ENCODE measurements around the gene PRR5.

DNA sequence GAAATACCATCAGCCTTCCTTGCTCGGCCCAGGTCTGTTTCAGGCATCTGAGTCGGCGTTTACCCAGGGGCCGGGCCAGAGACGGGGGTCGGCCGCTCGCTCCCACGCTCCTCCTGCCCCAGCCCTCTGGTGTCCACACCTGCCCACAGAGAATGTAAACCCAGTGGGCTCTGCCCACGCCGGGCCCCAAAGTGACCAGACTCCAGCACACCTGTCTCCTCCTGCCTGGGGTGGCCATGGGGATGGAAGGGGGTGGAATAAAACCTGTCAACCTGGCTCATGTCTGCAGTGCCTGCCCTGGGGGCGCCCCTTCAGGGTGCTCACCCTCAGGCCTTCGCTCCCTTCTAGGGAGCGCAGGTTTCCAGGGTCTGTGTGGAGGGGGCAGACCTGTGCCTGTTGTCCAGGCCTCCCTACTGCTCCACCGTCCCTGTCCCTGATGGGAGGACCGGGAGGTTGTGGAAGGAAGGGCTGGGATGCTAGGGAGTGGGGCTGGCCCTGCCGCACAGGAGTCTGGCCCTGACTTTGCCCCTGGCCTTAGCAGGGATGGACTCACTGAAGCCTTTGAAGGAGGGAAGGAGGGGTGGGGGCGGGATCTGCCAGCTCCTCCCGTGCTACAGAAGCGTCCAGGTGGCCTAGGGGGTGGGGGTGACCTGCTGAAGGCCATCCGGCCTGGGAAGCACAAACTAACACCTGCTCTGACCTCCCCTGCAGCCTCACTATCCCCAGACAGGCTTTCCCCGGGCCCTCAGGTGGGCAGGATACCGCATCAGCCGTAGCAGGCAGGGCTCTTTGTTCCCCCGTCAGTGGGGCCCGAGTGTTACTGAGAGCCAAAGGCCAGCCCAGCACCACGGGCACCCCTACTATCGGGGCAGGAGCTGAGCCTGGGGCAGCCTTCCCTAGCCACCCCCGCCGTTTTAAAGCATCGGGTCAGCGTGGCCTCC is 35.7 kb downstream of the PRR5 start:
- TF ChIP-seq ZNF274 (IDR thresholded peaks at IDR 0.05; ENCODE audit: low read depth, low read length): no peak
- no peak for TF ChIP-seq SUZ12 (IDR thresholded peaks at IDR 0.05; ENCODE audit: extremely low read depth, insufficient read depth, insufficient read length)
- no peak for TF ChIP-seq YY1 (IDR thresholded peaks at IDR 0.05; ENCODE audit: insufficient read depth, insufficient read length)
